HG03521 (cell line): Measurements from ENCODE around the gene INS.
"Not testable (repeated sequence)": the region's sequence is repeated elsewhere in the genome, so short reads cannot be mapped to it uniquely, and the experiment has no call there.

ENCODE experiments used
- ATAC-seq: cut with Tn5 transposase; IDR thresholded peaks from one replicate; pipeline ENCODE4 v1.9.1; 2021; ENCODE audit warnings: mild to moderate bottlenecking, moderate library complexity; ENCODE audit not compliant: unreplicated experiment

INS gene

DNA sequence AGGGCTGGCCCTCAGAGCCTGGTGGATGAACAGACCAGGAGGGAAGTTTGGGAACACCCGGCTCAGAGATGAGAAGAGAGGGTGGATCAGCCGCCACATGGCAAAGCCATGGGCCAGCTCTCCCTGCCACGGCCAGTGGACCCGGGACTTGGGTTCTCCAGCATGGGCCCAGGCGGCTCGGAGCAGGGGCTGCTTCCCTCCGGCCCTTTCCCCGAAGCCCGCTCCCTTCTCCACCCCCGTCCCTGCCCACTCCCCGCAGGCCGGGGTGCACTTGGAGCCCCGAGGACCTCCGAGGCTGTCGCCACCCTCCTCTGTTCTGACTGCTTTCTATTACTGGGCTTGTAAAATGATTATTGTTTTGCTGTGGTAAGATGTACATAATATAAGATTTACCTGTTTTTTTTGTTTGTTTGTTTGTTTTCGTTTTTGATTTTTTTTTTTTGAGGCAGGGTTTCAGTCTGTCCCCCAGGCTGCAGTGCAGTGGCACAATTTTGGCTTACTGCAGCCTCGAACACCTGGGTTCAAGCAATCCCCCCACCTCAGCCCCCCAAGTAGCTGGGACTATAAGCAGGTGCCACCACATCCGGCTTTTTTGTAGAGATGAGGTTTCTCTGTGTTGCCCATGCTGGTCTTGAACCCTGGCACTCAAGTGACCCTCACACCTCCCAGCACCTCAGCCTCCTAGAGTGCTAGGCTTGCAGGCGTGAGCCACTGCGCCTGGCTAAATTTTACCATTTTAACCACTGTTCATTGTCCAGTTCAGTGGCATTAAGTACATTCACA lies 21.9 kb upstream of the INS start:
- ATAC-seq = no peak

- ATAC-seq = no peak
Measured at GRCh38 chr11:2182075-2182474, 21.1 kb upstream of the INS start.

- ATAC-seq = no peak
Measured at GRCh38 chr11:2180789-2181370, 19.9 kb upstream of the INS start.

DNA sequence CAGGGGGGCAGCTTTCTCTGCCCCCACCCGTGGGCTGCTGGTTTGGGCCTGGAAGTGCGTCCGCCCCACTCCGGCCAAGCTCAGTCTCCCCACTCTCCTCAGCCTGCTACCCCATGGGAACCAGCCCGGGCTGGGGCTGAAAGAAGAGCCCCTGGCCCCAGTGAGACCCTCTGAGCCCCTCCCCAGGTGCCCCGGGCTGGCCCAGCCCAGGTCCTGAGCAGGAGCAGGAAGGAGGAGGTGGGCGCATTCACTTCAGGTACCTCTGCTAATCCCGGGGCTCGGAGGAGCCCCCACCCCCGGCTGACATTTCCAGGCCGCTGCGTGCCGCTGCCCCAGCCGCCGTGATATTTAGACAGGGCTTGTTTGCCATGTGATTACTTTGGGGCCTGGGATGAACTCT lies 19.3 kb upstream of the INS start:
- no peak for ATAC-seq

DNA sequence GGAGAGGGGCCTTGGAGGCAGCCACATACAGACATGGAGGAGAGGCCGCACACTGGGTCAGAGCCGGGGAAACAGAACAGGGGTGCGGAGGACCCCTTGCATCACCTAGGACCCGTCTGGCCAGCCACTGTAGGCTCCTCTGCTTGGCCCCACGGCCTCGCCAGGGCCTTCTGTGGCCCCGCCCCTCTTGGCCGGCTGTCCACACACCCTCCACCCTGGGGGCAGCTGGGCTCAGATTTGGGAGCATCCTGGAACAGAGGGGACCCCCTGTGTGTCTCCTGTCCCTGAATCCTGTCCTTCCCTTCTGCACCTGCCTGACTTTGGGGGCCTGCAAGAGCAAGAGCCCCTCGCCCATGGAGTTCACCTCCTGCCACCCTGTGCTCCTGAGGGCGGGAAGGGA lies 18.5 kb upstream of the INS start:
- no peak for ATAC-seq

DNA sequence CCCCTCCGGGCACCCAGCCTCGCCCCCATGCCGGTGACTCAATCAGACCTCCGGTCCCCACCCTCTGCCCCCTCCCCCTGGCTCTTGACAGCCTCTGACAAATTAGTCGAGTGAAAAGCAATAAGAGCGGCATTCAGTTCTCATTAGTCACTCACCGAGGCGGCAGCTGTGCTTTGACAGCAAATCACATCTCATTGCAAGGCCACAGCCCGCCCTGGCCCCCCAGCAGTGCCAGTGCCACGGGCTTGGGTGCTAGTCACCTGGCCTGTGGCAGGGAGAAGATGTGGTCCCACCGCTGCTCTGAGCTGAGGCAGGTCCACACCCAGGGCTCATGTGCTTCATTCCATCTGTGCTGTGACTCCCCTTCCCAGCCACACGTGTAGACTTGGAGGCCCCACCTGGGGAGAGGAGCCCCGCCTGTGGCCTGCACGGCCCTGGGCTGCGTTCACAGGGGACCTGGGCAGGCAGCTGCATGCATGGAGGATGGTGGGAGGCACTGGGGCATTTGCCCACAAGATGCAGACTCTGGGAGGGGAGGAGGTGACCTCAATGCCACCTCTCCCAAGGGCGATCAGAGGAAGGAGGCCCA lies 18.0 kb upstream of the INS start:
- no peak for ATAC-seq

GRCh38 chr11:2178055-2178773 lies 17.2 kb upstream of the INS start:
- ATAC-seq = not testable (repeated sequence)

- no peak for ATAC-seq
Measured at GRCh38 chr11:2177076-2177475, 16.1 kb upstream of the INS start.

- ATAC-seq = no peak
Measured at GRCh38 chr11:2176389-2176900, 15.4 kb upstream of the INS start.

DNA sequence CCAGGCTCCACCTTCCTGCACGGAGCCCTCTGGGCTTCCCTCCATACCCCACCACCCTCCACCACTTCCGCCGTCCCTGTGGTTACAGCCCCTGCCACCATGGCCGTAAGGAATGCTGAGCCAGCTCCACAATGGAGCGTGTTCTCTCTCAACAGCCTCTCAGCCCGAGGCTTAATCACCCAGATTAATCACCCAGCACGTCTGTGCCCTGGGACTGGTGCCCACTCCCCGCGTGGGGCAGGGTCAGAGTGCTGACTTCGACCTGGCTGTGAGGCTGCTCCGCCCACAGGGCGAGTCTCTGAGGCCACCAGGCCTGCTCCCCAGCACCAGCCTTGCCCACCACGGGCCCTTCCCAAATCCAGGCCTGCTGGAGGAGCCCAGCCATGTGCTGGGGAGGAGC lies 14.7 kb upstream of the INS start:
- no peak for ATAC-seq

GRCh38 chr11:2174361-2174760 lies 13.4 kb upstream of the INS start:
- no peak for ATAC-seq

- no peak for ATAC-seq
Measured at GRCh38 chr11:2173761-2174160, 12.8 kb upstream of the INS start.

GRCh38 chr11:2173150-2173693 lies 12.2 kb upstream of the INS start:
- no peak for ATAC-seq

DNA sequence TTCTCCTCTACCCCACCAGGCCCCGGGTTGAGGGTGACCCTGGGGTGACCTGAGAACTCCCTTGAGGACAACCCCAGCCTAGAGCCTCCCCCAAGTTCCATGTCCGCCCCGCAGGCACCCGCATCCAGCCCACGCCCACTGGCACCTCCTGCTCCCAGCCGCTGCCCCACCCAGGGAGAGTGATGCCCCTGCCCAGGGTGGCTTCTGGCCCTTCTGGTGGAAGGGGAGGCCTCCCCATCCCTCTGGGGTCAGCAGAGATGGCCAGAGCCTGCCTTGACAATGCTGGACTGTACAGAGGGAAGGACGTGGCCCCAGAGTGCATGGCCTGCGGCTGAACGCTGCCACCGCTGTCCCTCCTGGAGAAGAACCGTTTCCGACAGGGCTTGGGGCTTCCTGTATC lies 11.7 kb upstream of the INS start:
- ATAC-seq = no peak

DNA sequence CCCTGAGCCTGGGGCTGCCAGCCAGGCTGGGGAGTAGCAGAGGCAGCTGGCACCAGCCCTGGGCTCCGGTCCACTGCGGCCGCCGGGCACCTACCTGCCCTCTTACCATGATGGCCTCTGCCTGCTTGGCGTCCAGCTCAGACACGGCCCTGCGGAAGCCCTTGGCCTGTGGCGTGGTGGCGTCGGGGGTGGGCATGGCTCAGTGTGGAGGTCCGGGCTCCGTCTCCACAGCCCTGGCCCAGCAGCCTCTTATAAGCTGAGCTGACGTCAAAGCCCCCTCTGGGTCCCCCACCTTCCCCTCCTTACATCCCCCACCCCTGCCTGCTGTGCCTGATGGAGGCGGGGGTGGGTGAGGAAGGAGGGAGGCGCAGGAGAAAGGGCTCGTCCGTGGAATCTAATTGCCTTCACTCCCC lies 10.6 kb upstream of the INS start, which contains the start of gene TH:
TH (minus strand) TSS at position 225 of the 413 bp plus-strand sequence; CDS start at position 196, 29 bp downstream.
- ATAC-seq = no peak

GRCh38 chr11:2169626-2170570 lies 8.9 kb upstream of the INS start:
- ATAC-seq = no peak

DNA sequence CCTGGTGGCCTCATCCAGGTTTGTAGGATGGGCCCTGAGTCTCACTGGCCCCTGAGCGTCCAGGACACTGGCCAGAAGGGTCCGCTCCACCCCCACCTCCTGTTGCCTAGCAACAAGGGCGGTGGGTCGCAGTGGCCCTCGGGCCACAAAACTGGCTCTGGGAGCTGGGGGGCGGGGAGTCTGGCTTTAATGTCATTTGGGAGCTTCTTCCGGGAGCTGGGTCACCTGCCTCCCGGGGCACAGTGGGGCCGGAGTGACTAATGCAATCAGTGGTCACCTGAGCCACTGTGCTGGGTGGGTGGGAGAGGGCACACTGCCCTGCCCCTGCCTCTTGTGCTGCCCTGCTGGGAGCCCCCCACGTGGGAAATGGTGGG lies 8.0 kb upstream of the INS start:
- ATAC-seq = no peak

DNA sequence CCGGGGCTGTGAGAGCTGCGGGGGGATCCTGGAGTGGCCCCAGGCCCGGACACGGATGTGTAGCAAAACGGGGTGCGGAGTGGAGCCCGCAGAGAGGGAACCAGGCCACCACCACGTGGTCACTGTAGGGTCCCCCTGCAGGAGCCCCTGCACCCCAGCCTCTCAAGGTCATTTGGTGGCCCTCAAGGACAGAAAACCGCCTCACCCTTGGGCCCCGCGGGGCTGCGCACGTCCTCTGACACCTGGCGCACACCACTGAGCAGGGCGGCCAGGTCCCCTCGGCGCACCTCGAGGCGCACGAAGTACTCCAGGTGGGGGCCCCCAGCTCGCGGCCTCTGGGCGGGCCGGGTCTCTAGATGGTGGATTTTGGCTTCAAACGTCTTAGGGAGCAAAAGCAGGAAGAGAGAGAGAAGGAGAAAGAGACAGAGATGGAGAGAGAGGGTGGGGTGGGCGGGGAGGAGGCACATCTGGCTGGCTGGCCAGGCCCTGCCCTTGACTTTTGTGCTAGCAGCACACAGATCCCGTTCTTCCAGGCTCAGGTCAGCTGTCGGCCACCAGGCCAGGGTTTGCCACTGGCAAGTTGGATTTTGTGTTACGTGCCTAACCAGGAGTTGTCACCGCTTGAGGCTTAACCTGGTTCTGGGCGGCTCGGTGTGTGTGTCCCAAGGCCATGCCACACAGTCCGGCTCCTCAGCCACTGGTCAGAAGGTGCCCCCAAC lies 7.4 kb upstream of the INS start:
- ATAC-seq = no peak
